ENCODE data around the gene HNRNPH3. TPM values are rescaled to one million over a fixed set of nuclear protein-coding genes. Genes with fewer than 3 reads are reported as not detected.

The HNRNPH3 gene, protein sequence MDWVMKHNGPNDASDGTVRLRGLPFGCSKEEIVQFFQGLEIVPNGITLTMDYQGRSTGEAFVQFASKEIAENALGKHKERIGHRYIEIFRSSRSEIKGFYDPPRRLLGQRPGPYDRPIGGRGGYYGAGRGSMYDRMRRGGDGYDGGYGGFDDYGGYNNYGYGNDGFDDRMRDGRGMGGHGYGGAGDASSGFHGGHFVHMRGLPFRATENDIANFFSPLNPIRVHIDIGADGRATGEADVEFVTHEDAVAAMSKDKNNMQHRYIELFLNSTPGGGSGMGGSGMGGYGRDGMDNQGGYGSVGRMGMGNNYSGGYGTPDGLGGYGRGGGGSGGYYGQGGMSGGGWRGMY
- 100 to 1,000 TPM in 1 of 2 donors, 10 to 100 TPM in 1; 91.4 to 101 TPM for total RNA-seq
- 100 to 1,000 TPM; 300 to 423 (median 389) TPM for polyA plus RNA-seq (ENCODE audit: insufficient read length in 6 of 6)
- long read RNA-seq, donor 1, transcript HNRNPH3-202 (10 exons, 1,332 nt), result minor isoform, 6 of 211 reads
- long read RNA-seq, donor 1, transcript HNRNPH3-208 (7 exons, 2,704 nt), result major isoform, 26 of 211 reads
- long read RNA-seq, donor 1, transcript HNRNPH3-201 (10 exons, 2,339 nt), result minor isoform, 20 of 211 reads
- long read RNA-seq, donor 1, transcript HNRNPH3-204 (4 exons, 566 nt), result minor isoform, 5 of 211 reads
- long read RNA-seq, donor 1, partial matches to known transcripts, result 133 of 211 reads
- long read RNA-seq, donor 1, other reads (novel, unspliced or antisense), result 15 of 211 reads
- long read RNA-seq, donor 2, transcript HNRNPH3-202 (10 exons, 1,332 nt), result minor isoform, 7 of 144 reads
- long read RNA-seq, donor 2, transcript HNRNPH3-201 (10 exons, 2,339 nt), result minor isoform, 12 of 144 reads
- long read RNA-seq, donor 2, transcript HNRNPH3-208 (7 exons, 2,704 nt), result major isoform, 18 of 144 reads
- long read RNA-seq, donor 2, partial matches to known transcripts, result 89 of 144 reads
- long read RNA-seq, donor 2, other reads (novel, unspliced or antisense), result 11 of 144 reads
- long read RNA-seq, donor 3, transcript HNRNPH3-201 (10 exons, 2,339 nt), result minor isoform, 18 of 111 reads
- long read RNA-seq, donor 3, transcript HNRNPH3-208 (7 exons, 2,704 nt), result major isoform, 21 of 111 reads
- long read RNA-seq, donor 3, partial matches to known transcripts, result 49 of 111 reads
- long read RNA-seq, donor 3, other reads (novel, unspliced or antisense), result 14 of 111 reads
- long read RNA-seq, donor 4, transcript HNRNPH3-201 (10 exons, 2,339 nt), result major isoform, 12 of 35 reads
- long read RNA-seq, donor 4, partial matches to known transcripts, result 11 of 35 reads
- long read RNA-seq, donor 4, other reads (novel, unspliced or antisense), result 11 of 35 reads
- long read RNA-seq, donor 5, transcript HNRNPH3-201 (10 exons, 2,339 nt), result minor isoform, 8 of 119 reads
- long read RNA-seq, donor 5, transcript HNRNPH3-208 (7 exons, 2,704 nt), result major isoform, 23 of 119 reads
- long read RNA-seq, donor 5, transcript HNRNPH3-202 (10 exons, 1,332 nt), result minor isoform, 5 of 119 reads
- long read RNA-seq, donor 5, partial matches to known transcripts, result 71 of 119 reads
- long read RNA-seq, donor 5, other reads (novel, unspliced or antisense), result 7 of 119 reads
- long read RNA-seq, donor 6, transcript HNRNPH3-201 (10 exons, 2,339 nt), result major isoform, 24 of 161 reads
- long read RNA-seq, donor 6, transcript HNRNPH3-208 (7 exons, 2,704 nt), result minor isoform, 19 of 161 reads
- long read RNA-seq, donor 6, transcript HNRNPH3-211 (8 exons, 2,308 nt), result minor isoform, 7 of 161 reads
- long read RNA-seq, donor 6, partial matches to known transcripts, result 90 of 161 reads
- long read RNA-seq, donor 6, other reads (novel, unspliced or antisense), result 10 of 161 reads
- long read RNA-seq, donor 7, transcript HNRNPH3-208 (7 exons, 2,704 nt), result major isoform, 19 of 45 reads
- long read RNA-seq, donor 7, transcript HNRNPH3-201 (10 exons, 2,339 nt), result minor isoform, 6 of 45 reads
- long read RNA-seq, donor 7, partial matches to known transcripts, result 12 of 45 reads
- long read RNA-seq, donor 7, other reads (novel, unspliced or antisense), result 6 of 45 reads
- long read RNA-seq, donor 8, transcript HNRNPH3-201 (10 exons, 2,339 nt), result minor isoform, 10 of 80 reads
- long read RNA-seq, donor 8, transcript HNRNPH3-208 (7 exons, 2,704 nt), result major isoform, 29 of 80 reads
- long read RNA-seq, donor 8, partial matches to known transcripts, result 30 of 80 reads
- long read RNA-seq, donor 8, other reads (novel, unspliced or antisense), result 5 of 80 reads
- long read RNA-seq, donor 9, result 0 reads
- long read RNA-seq, donor 10, transcript HNRNPH3-201 (10 exons, 2,339 nt), result major isoform, 5 of 13 reads
- long read RNA-seq, donor 10, partial matches to known transcripts, result 1 of 13 reads
- long read RNA-seq, donor 10, other reads (novel, unspliced or antisense), result 7 of 13 reads
- long read RNA-seq, donor 11, transcript HNRNPH3-208 (7 exons, 2,704 nt), result major isoform, 26 of 125 reads
- long read RNA-seq, donor 11, transcript HNRNPH3-201 (10 exons, 2,339 nt), result minor isoform, 7 of 125 reads
- long read RNA-seq, donor 11, partial matches to known transcripts, result 70 of 125 reads
- long read RNA-seq, donor 11, other reads (novel, unspliced or antisense), result 11 of 125 reads
- long read RNA-seq, donor 12, transcript HNRNPH3-208 (7 exons, 2,704 nt), result major isoform, 26 of 82 reads
- long read RNA-seq, donor 12, transcript HNRNPH3-201 (10 exons, 2,339 nt), result minor isoform, 10 of 82 reads
- long read RNA-seq, donor 12, partial matches to known transcripts, result 37 of 82 reads
- long read RNA-seq, donor 12, other reads (novel, unspliced or antisense), result 0 of 82 reads

DNA sequence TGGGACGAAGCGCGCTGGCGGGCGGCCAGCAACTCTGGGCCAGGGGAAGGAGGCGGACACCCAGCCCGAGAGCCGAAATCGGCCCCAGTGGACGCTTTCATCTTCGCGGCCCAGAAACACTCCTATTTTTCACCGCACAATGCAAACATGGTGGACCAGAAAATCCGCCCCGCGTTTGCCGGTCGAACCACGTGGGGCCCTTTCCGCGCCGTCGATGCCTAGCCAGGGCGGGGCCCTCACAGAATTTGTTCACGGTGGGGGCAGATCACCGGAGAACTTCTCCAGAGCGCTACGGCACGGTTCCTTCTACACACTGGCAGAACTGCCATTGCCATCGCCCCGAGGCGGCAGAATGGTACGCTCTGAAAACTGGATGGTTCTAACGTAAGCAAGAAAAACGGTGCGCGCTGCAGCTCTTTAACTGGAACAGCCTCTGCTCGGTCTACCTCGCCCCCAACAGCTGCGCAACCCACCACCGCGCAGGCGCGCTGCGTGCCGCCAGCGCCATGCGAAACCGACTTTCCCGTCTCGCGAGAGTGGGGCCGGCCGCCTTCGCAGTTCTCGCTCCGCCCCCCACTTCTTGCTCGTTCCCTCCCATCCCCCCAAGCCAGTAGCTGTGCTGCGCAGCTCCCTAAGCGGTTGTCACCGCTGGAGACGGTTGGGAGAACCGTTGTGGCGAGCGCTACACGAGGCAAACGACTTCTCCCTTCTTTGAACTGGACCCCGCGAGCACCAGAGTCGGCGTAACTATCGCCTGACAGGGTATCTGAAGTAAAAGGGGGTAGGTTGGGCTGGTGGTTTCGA lies at the start of gene HNRNPH3:
Gene HNRNPH3 (plus strand): TSS at position 610 of the 804 bp plus-strand sequence. CDS start 5,158 bp downstream, outside the sequence.
- no peaks in the 10 kb centered on the region for H3K9me3 ChIP-seq
- no peaks in the 10 kb centered on the region for H3K27me3 ChIP-seq
- TF ChIP-seq, protein P1, sequence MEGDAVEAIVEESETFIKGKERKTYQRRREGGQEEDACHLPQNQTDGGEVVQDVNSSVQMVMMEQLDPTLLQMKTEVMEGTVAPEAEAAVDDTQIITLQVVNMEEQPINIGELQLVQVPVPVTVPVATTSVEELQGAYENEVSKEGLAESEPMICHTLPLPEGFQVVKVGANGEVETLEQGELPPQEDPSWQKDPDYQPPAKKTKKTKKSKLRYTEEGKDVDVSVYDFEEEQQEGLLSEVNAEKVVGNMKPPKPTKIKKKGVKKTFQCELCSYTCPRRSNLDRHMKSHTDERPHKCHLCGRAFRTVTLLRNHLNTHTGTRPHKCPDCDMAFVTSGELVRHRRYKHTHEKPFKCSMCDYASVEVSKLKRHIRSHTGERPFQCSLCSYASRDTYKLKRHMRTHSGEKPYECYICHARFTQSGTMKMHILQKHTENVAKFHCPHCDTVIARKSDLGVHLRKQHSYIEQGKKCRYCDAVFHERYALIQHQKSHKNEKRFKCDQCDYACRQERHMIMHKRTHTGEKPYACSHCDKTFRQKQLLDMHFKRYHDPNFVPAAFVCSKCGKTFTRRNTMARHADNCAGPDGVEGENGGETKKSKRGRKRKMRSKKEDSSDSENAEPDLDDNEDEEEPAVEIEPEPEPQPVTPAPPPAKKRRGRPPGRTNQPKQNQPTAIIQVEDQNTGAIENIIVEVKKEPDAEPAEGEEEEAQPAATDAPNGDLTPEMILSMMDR (IDR thresholded peaks at IDR 0.05), result no peak
- H3K36me3 ChIP-seq, result no peaks in the 10 kb centered on the region
- peak; percentile 98 to 100 (median 98) for DNase-seq
- intact Hi-C loops (cut with DNase I), result no loop called here
- H3K4me1 ChIP-seq, result peaks cover 19 to 68% of the 10 kb centered on the region in 2 donors
- peak; percentile 90 for ATAC-seq
- H3K27ac ChIP-seq, result peak within 1 kb of the TSS; percentile 97 to 99
- peak within 1 kb of the TSS; percentile 78 to 82 for H3K4me3 ChIP-seq

DNA sequence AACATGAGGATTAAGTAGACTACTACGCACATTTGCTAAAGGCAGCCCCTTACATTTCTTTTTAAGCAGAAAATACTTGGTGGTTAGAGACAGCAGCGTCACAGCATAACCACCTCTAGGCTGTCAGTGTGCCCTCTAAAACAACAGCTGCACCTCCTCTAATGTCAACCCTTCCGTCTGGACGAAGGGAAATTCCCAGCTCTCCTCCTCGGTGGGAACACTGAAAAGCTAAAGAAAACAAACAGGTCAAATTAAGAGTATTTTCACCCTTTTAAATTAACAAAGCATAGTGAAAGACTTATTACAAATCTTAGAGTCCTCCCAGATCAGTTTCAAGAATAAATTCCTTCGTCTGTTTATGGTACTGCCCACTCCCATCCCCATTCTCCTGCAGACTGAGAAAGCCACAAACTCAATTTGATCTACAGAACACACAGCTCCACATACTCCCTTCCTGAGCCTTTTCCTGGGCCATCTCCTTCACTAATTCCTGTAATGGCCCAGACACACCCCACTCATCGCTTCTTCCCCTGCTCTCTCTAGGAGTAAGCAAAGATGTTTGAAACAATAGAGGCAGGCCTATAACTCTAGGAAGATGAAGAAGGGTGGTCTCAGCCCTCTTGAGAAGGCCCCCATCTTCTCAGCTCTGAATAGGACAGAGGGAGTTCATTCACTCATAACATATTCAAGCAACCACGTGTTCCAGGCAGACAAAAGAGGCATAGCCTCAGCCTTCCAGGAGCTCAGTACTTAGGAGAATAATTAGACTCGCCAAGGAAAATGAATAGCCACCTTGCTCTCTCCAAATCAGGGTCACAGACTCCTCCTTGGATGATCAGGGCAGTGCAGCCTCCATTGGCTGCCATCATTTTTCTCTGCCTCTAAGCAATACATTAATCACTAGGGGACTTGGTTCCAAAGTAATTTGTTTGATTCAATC lies 47.5 kb upstream of the HNRNPH3 start:
- no peaks in the 10 kb centered on the region for H3K27me3 ChIP-seq
- H3K4me1 ChIP-seq, result no peaks in the 10 kb centered on the region
- H3K27ac ChIP-seq, result no peak overlapping the region
- TF ChIP-seq, protein P1 (IDR thresholded peaks at IDR 0.05), result no peak
- H3K4me3 ChIP-seq, result no peak overlapping the region
- DNase-seq (peak in 2 of 4 donors; percentile 54 to 78), ATAC-seq (no peak)
- intact Hi-C loops (cut with DNase I), result no loop called here
- no peaks in the 10 kb centered on the region for H3K9me3 ChIP-seq
- H3K36me3 ChIP-seq, result no peaks in the 10 kb centered on the region

DNA sequence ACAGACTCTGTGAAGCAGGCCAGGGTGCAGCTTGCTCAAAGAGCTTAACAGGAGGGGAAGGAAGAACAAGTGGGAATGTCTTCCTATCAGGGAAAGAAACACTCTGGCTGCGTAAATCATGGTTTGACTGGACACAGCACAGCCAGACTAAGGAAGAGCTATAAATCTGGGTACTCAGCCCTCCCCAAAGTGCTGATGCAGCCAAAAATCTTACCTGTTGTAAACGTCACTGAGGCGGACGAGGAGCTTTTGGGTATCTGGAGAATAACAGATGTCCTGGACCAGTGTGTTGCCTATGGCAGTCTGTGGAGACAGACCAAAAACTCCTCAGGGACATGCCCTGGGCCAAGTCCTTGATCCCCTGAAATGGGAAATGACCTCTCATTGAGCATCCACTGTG lies 43.1 kb upstream of the HNRNPH3 start:
- intact Hi-C loops (cut with DNase I), result no loop called here
- TF ChIP-seq, protein P1 (IDR thresholded peaks at IDR 0.05), result no peak
- DNase-seq, result no peak
- Histone ChIP-seq H3K27me3 (no peaks in the 10 kb centered on the region), H3K4me1 (no peaks in the 10 kb centered on the region), H3K36me3 (no peaks in the 10 kb centered on the region), H3K9me3 (no peaks in the 10 kb centered on the region), H3K27ac (no peak overlapping the region), H3K4me3 (no peak overlapping the region)
- ATAC-seq, result no peak
